K562 (cell line): Measurements from ENCODE around the gene TMEM222. TPM values are rescaled to one million over a fixed set of nuclear protein-coding genes. Genes with fewer than 3 reads are reported as not detected.

ENCODE experiments used
- CBX8 ChIP-seq: fragments of 200-600 bp; sonication (generic); IDR thresholded peaks from 2 replicates; pipeline ENCODE4 v1.6.1; 2012; ENCODE audit warnings: borderline replicate concordance, mixed run types, low read depth, mild to moderate bottlenecking, moderate library complexity, mixed read lengths, low read length, control low read depth, inconsistent platforms; ENCODE audit not compliant: poor library complexity, severe bottlenecking; ENCODE audit errors: extremely low read depth
- E2F3 ChIP-seq: fragments of 250-450 bp; sonication (Bioruptor Pico); IDR thresholded peaks from 2 replicates; pipeline ENCODE4 v1.4.0; 2020; ENCODE audit warnings: mild to moderate bottlenecking
- GATAD2A ChIP-seq: fragments of 450-650 bp; IDR thresholded peaks from 2 replicates; pipeline ENCODE4 v1.6.1; 2017
- KLF1 ChIP-seq: fragments of 450-650 bp; IDR thresholded peaks from 2 replicates; pipeline ENCODE4 v1.6.1; 2016; ENCODE audit warnings: missing genetic modification characterization, missing compliant biosample characterization
- NRF1 ChIP-seq, 2 experiments: fragments of 450-650 bp; IDR thresholded peaks in 1 of 2; conservative IDR thresholded peaks in 1 of 2; 2 replicates each; pipeline ENCODE4 v1.6.1; 2014; ENCODE audit warnings: mild to moderate bottlenecking in 2 of 2
- PHB2 ChIP-seq: fragments of 450-650 bp; IDR thresholded peaks from 2 replicates; pipeline ENCODE4 v1.6.1; 2017; ENCODE audit warnings: low read depth
- RFX7 ChIP-seq: fragments of 250-450 bp; sonication (Bioruptor Pico); IDR thresholded peaks from 2 replicates; pipeline ENCODE4 v1.5.1; 2021; ENCODE audit warnings: mild to moderate bottlenecking
- THRB ChIP-seq: fragments of 450-650 bp; formaldehyde crosslinking; conservative IDR thresholded peaks from 2 replicates; pipeline ENCODE4 v1.4.0; 2022; ENCODE audit warnings: mild to moderate bottlenecking, missing genetic modification characterization
- ZZZ3 ChIP-seq: fragments of 450-650 bp; IDR thresholded peaks from 2 replicates; pipeline ENCODE4 v1.6.1; 2016; ENCODE audit warnings: antibody characterized with exemption, mild to moderate bottlenecking, moderate library complexity
- polyA plus RNA-seq, 8 experiments: library from polyadenylated mRNA; depleted of rRNA in 4 of 8; stranded (reverse) in 5 of 8; unstranded in 3 of 8; fragments of >200 nt; fragmentation: Nextera tagmentation in 2 of 8; fragmentation: Illumina TruSeq in 1 of 8; extraction: Ambion mirVana in 2 of 8; extraction: Trizol in 1 of 8; gene quantifications; 2 replicates each; pipeline versions ENCODE4 v1.2.1 to v1.2.3, GENCODE V29; 2011 to 2014; ENCODE audit warnings: inconsistent platforms in 1 of 8, missing spikeins in 1 of 8
- total RNA-seq, 7 experiments: library from RNA; depleted of rRNA in 6 of 7; stranded (reverse); fragments of >200 nt in 6 of 7; fragmentation: Illumina TruSeq in 2 of 7; extraction: Trizol in 2 of 7; gene quantifications; 2 replicates each; pipeline versions ENCODE4 v1.2.1 to v1.2.3, GENCODE V29; 2011 to 2021; ENCODE audit warnings: low replicate concordance in 1 of 7
- TF ChIP-seq, protein P1 (sequence below): fragments of 450-650 bp; IDR thresholded peaks from 2 replicates; pipeline ENCODE4 v1.6.1; 2016; ENCODE audit warnings: low read depth
- TF ChIP-seq, protein P2 (sequence below): fragments of 250-450 bp; sonication (Bioruptor Pico); IDR thresholded peaks from 2 replicates; pipeline ENCODE4 v1.4.0; 2020; ENCODE audit warnings: mild to moderate bottlenecking, moderate library complexity
- TF ChIP-seq, protein P3 (sequence below): fragments of 250-450 bp; sonication (Bioruptor Pico); IDR thresholded peaks from 2 replicates; pipeline ENCODE4 v1.5.0; 2021

Gene TMEM222
- total and polyA plus RNA-seq, 9 of the 15 experiments (the other 6 are each of a cell fraction or from before 2014, with no cell fraction given) = 6.9 to 48.0 (median 32.8) TPM

GRCh38 chr1:27321813-27322568, at the start of gene TMEM222 (continued):
- TF ChIP-seq, protein P1, sequence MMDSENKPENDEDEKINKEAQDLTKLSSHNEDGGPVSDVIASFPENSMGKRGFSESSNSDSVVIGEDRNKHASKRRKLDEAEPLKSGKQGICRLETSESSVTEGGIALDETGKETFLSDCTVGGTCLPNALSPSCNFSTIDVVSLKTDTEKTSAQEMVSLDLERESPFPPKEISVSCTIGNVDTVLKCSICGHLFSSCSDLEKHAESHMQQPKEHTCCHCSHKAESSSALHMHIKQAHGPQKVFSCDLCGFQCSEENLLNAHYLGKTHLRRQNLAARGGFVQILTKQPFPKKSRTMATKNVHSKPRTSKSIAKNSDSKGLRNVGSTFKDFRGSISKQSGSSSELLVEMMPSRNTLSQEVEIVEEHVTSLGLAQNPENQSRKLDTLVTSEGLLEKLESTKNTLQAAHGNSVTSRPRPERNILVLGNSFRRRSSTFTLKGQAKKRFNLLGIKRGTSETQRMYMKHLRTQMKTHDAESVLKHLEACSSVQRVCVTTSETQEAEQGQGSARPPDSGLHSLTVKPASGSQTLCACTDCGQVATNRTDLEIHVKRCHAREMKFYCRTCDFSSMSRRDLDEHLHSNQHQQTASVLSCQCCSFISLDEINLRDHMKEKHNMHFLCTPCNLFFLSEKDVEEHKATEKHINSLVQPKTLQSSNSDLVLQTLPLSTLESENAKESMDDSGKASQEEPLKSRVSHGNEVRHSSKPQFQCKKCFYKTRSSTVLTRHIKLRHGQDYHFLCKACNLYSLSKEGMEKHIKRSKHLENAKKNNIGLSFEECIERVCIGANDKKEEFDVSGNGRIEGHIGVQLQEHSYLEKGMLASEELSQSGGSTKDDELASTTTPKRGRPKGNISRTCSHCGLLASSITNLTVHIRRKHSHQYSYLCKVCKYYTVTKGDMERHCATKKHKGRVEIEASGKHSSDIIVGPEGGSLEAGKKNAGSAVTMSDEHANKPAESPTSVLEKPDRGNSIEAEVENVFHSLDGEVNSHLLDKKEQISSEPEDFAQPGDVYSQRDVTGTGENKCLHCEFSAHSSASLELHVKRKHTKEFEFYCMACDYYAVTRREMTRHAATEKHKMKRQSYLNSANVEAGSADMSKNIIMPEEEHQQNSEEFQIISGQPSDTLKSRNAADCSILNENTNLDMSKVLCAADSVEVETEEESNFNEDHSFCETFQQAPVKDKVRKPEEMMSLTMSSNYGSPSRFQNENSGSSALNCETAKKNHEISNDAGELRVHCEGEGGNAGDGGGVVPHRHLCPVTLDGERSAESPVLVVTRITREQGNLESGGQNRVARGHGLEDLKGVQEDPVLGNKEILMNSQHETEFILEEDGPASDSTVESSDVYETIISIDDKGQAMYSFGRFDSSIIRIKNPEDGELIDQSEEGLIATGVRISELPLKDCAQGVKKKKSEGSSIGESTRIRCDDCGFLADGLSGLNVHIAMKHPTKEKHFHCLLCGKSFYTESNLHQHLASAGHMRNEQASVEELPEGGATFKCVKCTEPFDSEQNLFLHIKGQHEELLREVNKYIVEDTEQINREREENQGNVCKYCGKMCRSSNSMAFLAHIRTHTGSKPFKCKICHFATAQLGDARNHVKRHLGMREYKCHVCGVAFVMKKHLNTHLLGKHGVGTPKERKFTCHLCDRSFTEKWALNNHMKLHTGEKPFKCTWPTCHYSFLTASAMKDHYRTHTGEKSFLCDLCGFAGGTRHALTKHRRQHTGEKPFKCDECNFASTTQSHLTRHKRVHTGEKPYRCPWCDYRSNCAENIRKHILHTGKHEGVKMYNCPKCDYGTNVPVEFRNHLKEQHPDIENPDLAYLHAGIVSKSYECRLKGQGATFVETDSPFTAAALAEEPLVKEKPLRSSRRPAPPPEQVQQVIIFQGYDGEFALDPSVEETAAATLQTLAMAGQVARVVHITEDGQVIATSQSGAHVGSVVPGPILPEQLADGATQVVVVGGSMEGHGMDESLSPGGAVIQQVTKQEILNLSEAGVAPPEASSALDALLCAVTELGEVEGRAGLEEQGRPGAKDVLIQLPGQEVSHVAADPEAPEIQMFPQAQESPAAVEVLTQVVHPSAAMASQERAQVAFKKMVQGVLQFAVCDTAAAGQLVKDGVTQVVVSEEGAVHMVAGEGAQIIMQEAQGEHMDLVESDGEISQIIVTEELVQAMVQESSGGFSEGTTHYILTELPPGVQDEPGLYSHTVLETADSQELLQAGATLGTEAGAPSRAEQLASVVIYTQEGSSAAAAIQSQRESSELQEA = peak; percentile 94
- peak; percentile 69 to 79 for TF ChIP-seq NRF1 (conservative IDR thresholded peaks at IDR 0.05 in 1 of 2, IDR thresholded peaks at IDR 0.05 in 1 of 2)
- peak; percentile 44; the same call in 1 of the 2 replicates for TF ChIP-seq E2F3 (CRISPR knock-in tag)
- TF ChIP-seq, protein P2, sequence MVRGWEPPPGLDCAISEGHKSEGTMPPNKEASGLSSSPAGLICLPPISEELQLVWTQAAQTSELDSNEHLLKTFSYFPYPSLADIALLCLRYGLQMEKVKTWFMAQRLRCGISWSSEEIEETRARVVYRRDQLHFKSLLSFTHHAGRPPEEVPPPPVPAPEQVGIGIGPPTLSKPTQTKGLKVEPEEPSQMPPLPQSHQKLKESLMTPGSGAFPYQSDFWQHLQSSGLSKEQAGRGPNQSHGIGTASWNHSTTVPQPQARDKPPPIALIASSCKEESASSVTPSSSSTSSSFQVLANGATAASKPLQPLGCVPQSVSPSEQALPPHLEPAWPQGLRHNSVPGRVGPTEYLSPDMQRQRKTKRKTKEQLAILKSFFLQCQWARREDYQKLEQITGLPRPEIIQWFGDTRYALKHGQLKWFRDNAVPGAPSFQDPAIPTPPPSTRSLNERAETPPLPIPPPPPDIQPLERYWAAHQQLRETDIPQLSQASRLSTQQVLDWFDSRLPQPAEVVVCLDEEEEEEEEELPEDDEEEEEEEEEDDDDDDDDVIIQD (CRISPR knock-in tag) = no peak
- TF ChIP-seq CBX8 = no peak
- 0 out of 2 replicates have a peak, but pooled peaks have one; percentile 86 for TF ChIP-seq ZZZ3
- TF ChIP-seq RFX7 (CRISPR knock-in tag) = no peak
- TF ChIP-seq, protein P3, sequence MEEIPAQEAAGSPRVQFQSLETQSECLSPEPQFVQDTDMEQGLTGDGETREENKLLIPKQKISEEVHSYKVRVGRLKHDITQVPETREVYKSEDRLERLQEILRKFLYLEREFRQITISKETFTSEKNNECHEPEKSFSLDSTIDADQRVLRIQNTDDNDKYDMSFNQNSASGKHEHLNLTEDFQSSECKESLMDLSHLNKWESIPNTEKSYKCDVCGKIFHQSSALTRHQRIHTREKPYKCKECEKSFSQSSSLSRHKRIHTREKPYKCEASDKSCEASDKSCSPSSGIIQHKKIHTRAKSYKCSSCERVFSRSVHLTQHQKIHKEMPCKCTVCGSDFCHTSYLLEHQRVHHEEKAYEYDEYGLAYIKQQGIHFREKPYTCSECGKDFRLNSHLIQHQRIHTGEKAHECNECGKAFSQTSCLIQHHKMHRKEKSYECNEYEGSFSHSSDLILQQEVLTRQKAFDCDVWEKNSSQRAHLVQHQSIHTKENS (CRISPR knock-in tag) = no peak
- peak; percentile 96 for TF ChIP-seq KLF1
- peak; percentile 68; the same call in 1 of the 2 replicates for TF ChIP-seq GATAD2A
- no peak for TF ChIP-seq PHB2
- no peak for TF ChIP-seq THRB (CRISPR knock-in tag)
